HFFc6 (cell line): ENCODE measurements around the gene RPS8. TPM values are rescaled to one million over a fixed set of nuclear protein-coding genes. Genes with fewer than 3 reads are reported as not detected.
"Not testable (repeated sequence)": the region's sequence is repeated elsewhere in the genome, so short reads cannot be mapped to it uniquely, and the experiment has no call there.

ENCODE experiments used
- DNase-seq: peaks from one replicate; pipeline ENCODE4 v3.0.0-alpha.2; 2018
- H3K27ac Mint-ChIP-seq: 2 replicates; pipeline ENCODE4 v1.8.0; 2020; ENCODE audit warnings: mild to moderate bottlenecking, mixed read lengths
- H3K27me3 Mint-ChIP-seq: 2 replicates; pipeline ENCODE4 v1.8.0; 2021; ENCODE audit warnings: mild to moderate bottlenecking, moderate library complexity, mixed read lengths; ENCODE audit not compliant: insufficient read depth
- H3K36me3 Mint-ChIP-seq: 2 replicates; pipeline ENCODE4 v1.8.0; 2021; ENCODE audit warnings: low read depth, mixed read lengths
- H3K4me1 Mint-ChIP-seq: 2 replicates; pipeline ENCODE4 v1.8.0; 2020; ENCODE audit warnings: low read depth, mixed read lengths
- H3K4me3 Mint-ChIP-seq: 2 replicates; pipeline ENCODE4 v1.8.0; 2020; ENCODE audit warnings: mild to moderate bottlenecking, moderate library complexity, mixed read lengths
- H3K9me3 Mint-ChIP-seq: 2 replicates; pipeline ENCODE4 v1.8.0; 2020; ENCODE audit warnings: mild to moderate bottlenecking, mixed read lengths
- CTCF ChIP-seq: fragments of 200-600 bp; sonication (generic); IDR thresholded peaks from 2 replicates; pipeline ENCODE4 v1.5.0; 2021; ENCODE audit warnings: antibody characterized with exemption, mild to moderate bottlenecking
- total RNA-seq, 6 experiments: library from RNA; stranded (reverse); fragmentation: NEBNext Ultra II Directional; extraction: Animal tissue kit (Norgen Biotek cat#: 25700); gene quantifications; 2 replicates in 1 of 6; 3 replicates in 5 of 6; pipeline ENCODE4 v1.2.3, GENCODE V29; 2021

RPS8 gene
- total RNA-seq, 6 experiments from 2014 or later, result 1,518 to 1,745 (median 1,633) TPM

- no peak for TF ChIP-seq CTCF
- H3K36me3 Mint-ChIP-seq, result peaks cover 2% of the 10 kb centered on the region; the same call in 1 of the 2 replicates
- DNase-seq, result no peak
- H3K4me3 Mint-ChIP-seq, result no peak within 1 kb of the TSS
- H3K27me3 Mint-ChIP-seq, result no peaks in the 10 kb centered on the region; the same call in none of the 2 replicates
- no peak within 1 kb of the TSS for H3K27ac Mint-ChIP-seq
- peaks cover 19% of the 10 kb centered on the region for H3K4me1 Mint-ChIP-seq
- no peaks in the 10 kb centered on the region for H3K9me3 Mint-ChIP-seq
These were observed 12.9 kb downstream of the RPS8 start, which contains the start of gene BEST4 for GRCh38 chr1:44788120-44788860. Gene BEST4, minus strand, starts transcription at chr1:44788170. Its CDS starts 465 bp downstream, at chr1:44787705.

GRCh38 chr1:44790968-44791801, 15.8 kb downstream of the RPS8 start:
- Mint-ChIP-seq H3K36me3 (no peaks in the 10 kb centered on the region), H3K9me3 (no peaks in the 10 kb centered on the region), H3K4me1 (peaks cover 6% of the 10 kb centered on the region; the same call in 1 of the 2 replicates), H3K27me3 (no peaks in the 10 kb centered on the region; the same call in none of the 2 replicates), H3K4me3 (no peak overlapping the region), H3K27ac (no peak overlapping the region; the same call in 1 of the 2 replicates)
- no peak for DNase-seq
- TF ChIP-seq CTCF, result no peak

- DNase-seq, result no peak
- no peak overlapping the region for H3K27ac Mint-ChIP-seq
These were observed 17.6 kb downstream of the RPS8 start for GRCh38 chr1:44792736-44793502.

GRCh38 chr1:44797886-44798285, 22.5 kb downstream of the RPS8 start:
- peaks cover 18% of the 10 kb centered on the region for H3K36me3 Mint-ChIP-seq
- H3K4me3 Mint-ChIP-seq, DNase-seq, H3K27ac Mint-ChIP-seq, H3K9me3 Mint-ChIP-seq, H3K27me3 Mint-ChIP-seq: not testable (repeated sequence)
- H3K4me1 Mint-ChIP-seq, result peaks cover 35% of the 10 kb centered on the region

More at GRCh38 chr1:44792736-44793502, 17.6 kb downstream of the RPS8 start:
- H3K27me3 Mint-ChIP-seq, result no peaks in the 10 kb centered on the region; the same call in none of the 2 replicates
- peaks cover 6% of the 10 kb centered on the region; the same call in 1 of the 2 replicates for H3K4me1 Mint-ChIP-seq
- no peak for TF ChIP-seq CTCF
- H3K9me3 Mint-ChIP-seq, result no peaks in the 10 kb centered on the region
- no peaks in the 10 kb centered on the region for H3K36me3 Mint-ChIP-seq
- H3K4me3 Mint-ChIP-seq, result no peak overlapping the region

GRCh38 chr1:44798481-44799365, 23.4 kb downstream of the RPS8 start:
- no peak for DNase-seq
- Mint-ChIP-seq H3K9me3 (no peaks in the 10 kb centered on the region), H3K27me3 (peaks cover 8% of the 10 kb centered on the region), H3K36me3 (peaks cover 26% of the 10 kb centered on the region), H3K27ac (peak overlapping the region; percentile 22; the same call in 1 of the 2 replicates), H3K4me1 (peaks cover 39% of the 10 kb centered on the region), H3K4me3 (no peak overlapping the region)
- no peak for TF ChIP-seq CTCF
